ENCODE data around the gene RAPGEF2.

DNA sequence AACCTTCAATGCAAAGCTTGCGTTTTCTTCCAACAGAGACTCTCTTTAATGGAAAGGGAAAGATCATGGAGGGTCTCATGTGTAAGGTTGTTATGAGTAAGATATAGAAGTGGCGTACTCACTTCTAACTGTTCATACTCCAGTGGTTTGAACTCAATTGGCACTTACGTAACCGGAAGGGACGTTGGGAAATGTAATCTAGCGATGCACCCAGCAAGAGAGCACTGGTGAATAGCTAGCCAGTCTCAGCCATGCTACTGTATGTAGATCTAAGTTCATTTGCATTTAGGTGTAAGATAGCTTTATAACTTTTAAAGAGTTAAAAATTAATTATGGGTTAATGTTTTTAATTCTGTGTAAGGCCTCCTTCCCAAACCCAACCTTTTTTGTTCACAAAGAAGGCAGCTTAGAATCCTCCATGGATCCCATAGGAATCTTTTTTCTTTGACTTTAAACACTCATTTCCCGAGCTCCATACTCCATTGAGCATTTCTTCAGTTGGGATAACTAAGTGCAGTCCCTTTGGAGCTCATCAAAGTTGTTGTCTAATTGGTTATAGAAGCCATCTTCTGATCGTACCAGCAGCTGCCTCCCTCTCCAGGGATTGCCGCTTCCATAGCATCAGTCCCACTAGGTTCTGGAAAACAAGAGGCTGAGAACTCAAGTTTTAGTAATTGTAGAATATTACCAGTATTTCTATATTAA is 191.1 kb downstream of the RAPGEF2 start:
- TF ChIP-seq RFX7 (CRISPR knock-in tag; IDR thresholded peaks at IDR 0.05) (no peak), HCFC1 (IDR thresholded peaks at IDR 0.05; ENCODE audit: low read depth, low read length) (no peak), MGA (IDR thresholded peaks at IDR 0.05) (no peak), ZNF316 (IDR thresholded peaks at IDR 0.05) (no peak), POLR2A (conservative IDR thresholded peaks at IDR 0.05) (no peak), CBX8 (IDR thresholded peaks at IDR 0.05; ENCODE audit: borderline replicate concordance, extremely low read depth, low read depth, low read length, poor library complexity, severe bottlenecking) (no peak), EZH2 (IDR thresholded peaks at IDR 0.05; ENCODE audit: borderline replicate concordance, low read depth, low read length) (no peak), NFRKB (IDR thresholded peaks at IDR 0.05; ENCODE audit: low read depth) (no peak), ELF4 (CRISPR knock-in tag; IDR thresholded peaks at IDR 0.05) (no peak), MAFG (tag; conservative IDR thresholded peaks at IDR 0.05) (no peak), TEAD4 (IDR thresholded peaks at IDR 0.05; ENCODE audit: low read length) (no peak), TEAD4 (CRISPR knock-in tag; IDR thresholded peaks at IDR 0.05; ENCODE audit: borderline replicate concordance) (no peak), NFIC (IDR thresholded peaks at IDR 0.05) (no peak)
- TF ChIP-seq, protein P1, sequence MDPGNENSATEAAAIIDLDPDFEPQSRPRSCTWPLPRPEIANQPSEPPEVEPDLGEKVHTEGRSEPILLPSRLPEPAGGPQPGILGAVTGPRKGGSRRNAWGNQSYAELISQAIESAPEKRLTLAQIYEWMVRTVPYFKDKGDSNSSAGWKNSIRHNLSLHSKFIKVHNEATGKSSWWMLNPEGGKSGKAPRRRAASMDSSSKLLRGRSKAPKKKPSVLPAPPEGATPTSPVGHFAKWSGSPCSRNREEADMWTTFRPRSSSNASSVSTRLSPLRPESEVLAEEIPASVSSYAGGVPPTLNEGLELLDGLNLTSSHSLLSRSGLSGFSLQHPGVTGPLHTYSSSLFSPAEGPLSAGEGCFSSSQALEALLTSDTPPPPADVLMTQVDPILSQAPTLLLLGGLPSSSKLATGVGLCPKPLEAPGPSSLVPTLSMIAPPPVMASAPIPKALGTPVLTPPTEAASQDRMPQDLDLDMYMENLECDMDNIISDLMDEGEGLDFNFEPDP (CRISPR knock-in tag; IDR thresholded peaks at IDR 0.05), result no peak
